ENCODE data around the gene ARSD.

ARSD gene

GRCh38 chrX:2871831-2872230 lies 57.3 kb downstream of the ARSD start:
- TF ChIP-seq CTCF (conservative IDR thresholded peaks at IDR 0.05) (no peak), ZFX (IDR thresholded peaks at IDR 0.05) (no peak)
- H3K27ac ChIP-seq, result no peak overlapping the region

GRCh38 chrX:2870650-2871049 lies 58.5 kb downstream of the ARSD start:
- TF ChIP-seq ZFX (IDR thresholded peaks at IDR 0.05) (no peak), CTCF (conservative IDR thresholded peaks at IDR 0.05) (no peak)
- H3K27ac ChIP-seq, result no peak overlapping the region

GRCh38 chrX:2867206-2867605 lies 61.9 kb downstream of the ARSD start:
- H3K27ac ChIP-seq, result no peak overlapping the region
- TF ChIP-seq ZFX (IDR thresholded peaks at IDR 0.05) (no peak), CTCF (conservative IDR thresholded peaks at IDR 0.05) (no peak)

GRCh38 chrX:2863646-2864045 lies 65.5 kb downstream of the ARSD start:
- TF ChIP-seq ZFX (IDR thresholded peaks at IDR 0.05) (no peak), CTCF (conservative IDR thresholded peaks at IDR 0.05) (no peak)
- no peak overlapping the region for H3K27ac ChIP-seq

GRCh38 chrX:2862404-2862803 lies 66.7 kb downstream of the ARSD start:
- H3K27ac ChIP-seq, result no peak overlapping the region
- TF ChIP-seq CTCF (conservative IDR thresholded peaks at IDR 0.05), result no peak
- no peak for TF ChIP-seq ZFX (IDR thresholded peaks at IDR 0.05)

GRCh38 chrX:2859197-2859797 lies 69.8 kb downstream of the ARSD start:
- no peak overlapping the region for H3K27ac ChIP-seq
- TF ChIP-seq CTCF (conservative IDR thresholded peaks at IDR 0.05) (no peak), ZFX (IDR thresholded peaks at IDR 0.05) (no peak)

GRCh38 chrX:2857566-2857965 lies 71.6 kb downstream of the ARSD start:
- no peak overlapping the region for H3K27ac ChIP-seq
- TF ChIP-seq ZFX (IDR thresholded peaks at IDR 0.05), result no peak
- TF ChIP-seq CTCF (conservative IDR thresholded peaks at IDR 0.05), result no peak

Measured in C4-2B (cell line).